Nephron progenitor cell (in vitro differentiated cells): ENCODE data around the gene TASOR2.
A peak's percentile ranks its signal among the peaks of the same experiment; 100 is the strongest.

Experiments used
- DNase-seq: peaks from one replicate; pipeline ENCODE4 v3.0.0; 2021
- H3K27ac Mint-ChIP-seq: 2 replicates; pipeline ENCODE4 v1.8.0; 2021; ENCODE audit warnings: mild to moderate bottlenecking, moderate library complexity, mixed read lengths
- H3K27me3 Mint-ChIP-seq: 2 replicates; pipeline ENCODE4 v1.8.0; 2021; ENCODE audit warnings: mild to moderate bottlenecking, low read depth, mixed read lengths; ENCODE audit not compliant: poor library complexity
- H3K36me3 Mint-ChIP-seq: 2 replicates; pipeline ENCODE4 v1.8.0; 2021; ENCODE audit warnings: low read depth, mixed read lengths
- H3K4me1 Mint-ChIP-seq: 2 replicates; pipeline ENCODE4 v1.8.0; 2021; ENCODE audit warnings: mixed read lengths
- H3K4me3 Mint-ChIP-seq: 2 replicates; pipeline ENCODE4 v1.8.0; 2021; ENCODE audit warnings: mild to moderate bottlenecking, moderate library complexity, mixed read lengths
- H3K9me3 Mint-ChIP-seq: 2 replicates; pipeline ENCODE4 v1.8.0; 2021; ENCODE audit warnings: mild to moderate bottlenecking, moderate library complexity, mixed read lengths
- TF ChIP-seq, protein P1 (sequence below): fragments of 200-600 bp; sonication (generic); IDR thresholded peaks from 2 replicates; pipeline ENCODE4 v1.5.0; 2021; ENCODE audit warnings: antibody characterized with exemption

TASOR2 gene, protein sequence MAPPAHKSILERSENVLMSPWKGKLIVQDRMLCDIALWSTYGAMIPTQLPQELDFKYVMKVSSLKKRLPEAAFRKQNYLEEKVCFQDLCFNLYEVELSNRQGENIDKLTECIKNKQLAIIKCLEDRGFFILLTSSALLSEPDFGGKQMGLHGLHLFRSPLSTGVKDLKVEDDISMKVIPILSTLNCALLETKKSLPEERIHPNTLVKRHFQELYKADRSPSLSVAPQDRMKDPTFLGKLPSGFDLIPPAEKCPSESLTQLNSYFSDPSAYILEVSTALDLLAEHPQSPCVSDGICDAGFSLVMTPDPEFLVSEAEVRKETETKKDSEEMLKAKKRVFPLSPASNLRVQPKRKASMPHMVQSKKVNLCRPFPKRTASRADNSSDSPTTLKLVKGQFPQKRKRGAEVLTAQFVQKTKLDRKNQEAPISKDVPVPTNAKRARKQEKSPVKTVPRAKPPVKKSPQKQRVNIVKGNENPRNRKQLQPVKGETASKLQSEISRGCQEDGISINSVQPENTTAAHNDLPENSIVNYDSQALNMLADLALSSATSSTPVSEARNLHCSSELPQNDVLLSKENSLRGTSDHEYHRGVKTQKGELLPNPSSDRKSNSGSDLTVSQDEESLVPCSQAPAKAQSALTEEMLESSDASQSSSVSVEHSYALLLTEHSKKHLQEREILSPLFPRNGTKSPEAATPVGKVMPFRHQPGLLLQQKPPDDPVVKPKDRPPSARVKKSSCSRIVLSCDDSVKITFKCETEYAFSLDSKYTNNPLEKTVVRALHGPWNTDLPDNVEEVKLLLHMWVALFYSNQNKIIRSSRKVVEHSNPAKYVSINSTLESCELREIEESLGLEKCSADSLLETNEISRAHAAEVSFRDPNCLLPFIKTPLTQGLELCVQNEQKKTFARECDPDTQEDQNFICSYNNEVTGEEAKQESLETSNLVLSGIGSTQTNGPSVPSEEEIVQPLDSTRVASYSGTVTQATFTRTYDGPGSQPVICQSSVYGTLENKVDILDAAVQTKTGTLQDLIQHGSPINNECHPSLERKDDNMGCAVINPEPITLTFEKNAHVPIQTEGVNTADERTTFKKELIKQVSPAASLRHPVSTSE (N-terminal part only)

DNA sequence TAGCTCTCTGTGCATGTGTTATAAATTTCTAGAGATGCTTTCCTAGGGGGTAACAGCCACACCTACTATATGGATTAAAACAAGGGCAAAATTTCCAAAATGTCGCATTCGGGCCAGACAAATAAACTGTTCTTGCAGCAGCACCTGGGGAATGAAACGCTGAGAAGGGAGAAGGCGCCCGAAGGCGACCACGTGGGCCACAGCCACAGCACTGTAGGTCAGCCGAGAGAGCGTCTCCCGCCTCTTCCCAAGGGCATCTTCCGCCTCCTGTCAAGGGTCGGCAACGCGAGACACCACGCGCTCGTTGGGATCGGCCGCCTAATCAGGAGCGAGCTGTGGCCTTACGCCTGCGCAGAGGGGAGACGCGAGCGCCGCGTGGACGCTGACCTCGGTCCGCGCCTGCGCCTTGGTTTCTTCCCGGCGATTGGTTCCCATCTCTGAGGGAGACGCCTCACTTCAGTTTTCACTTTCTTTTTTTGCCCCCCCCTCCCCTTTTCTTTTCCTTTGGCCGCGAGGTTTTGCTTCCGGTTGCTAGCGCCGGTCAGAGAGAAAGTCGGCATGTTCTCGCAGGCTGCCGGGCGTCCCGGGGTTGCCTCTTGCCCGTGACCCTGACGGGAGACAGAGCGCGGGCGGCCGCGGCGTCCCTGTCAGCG is at the start of gene TASOR2:
Gene TASOR2, plus strand, starts transcription at position 521 of the 653 bp plus-strand sequence. CDS start 35,805 bp downstream, outside the sequence.
- H3K27me3 Mint-ChIP-seq = peaks cover 43% of the 10 kb centered on the region
- DNase-seq = peak; percentile 95
- TF ChIP-seq, protein P1, sequence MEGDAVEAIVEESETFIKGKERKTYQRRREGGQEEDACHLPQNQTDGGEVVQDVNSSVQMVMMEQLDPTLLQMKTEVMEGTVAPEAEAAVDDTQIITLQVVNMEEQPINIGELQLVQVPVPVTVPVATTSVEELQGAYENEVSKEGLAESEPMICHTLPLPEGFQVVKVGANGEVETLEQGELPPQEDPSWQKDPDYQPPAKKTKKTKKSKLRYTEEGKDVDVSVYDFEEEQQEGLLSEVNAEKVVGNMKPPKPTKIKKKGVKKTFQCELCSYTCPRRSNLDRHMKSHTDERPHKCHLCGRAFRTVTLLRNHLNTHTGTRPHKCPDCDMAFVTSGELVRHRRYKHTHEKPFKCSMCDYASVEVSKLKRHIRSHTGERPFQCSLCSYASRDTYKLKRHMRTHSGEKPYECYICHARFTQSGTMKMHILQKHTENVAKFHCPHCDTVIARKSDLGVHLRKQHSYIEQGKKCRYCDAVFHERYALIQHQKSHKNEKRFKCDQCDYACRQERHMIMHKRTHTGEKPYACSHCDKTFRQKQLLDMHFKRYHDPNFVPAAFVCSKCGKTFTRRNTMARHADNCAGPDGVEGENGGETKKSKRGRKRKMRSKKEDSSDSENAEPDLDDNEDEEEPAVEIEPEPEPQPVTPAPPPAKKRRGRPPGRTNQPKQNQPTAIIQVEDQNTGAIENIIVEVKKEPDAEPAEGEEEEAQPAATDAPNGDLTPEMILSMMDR = no peak
- peak within 1 kb of the TSS; percentile 98 for H3K27ac Mint-ChIP-seq
- peaks cover 22% of the 10 kb centered on the region for H3K4me1 Mint-ChIP-seq
- H3K4me3 Mint-ChIP-seq = peak within 1 kb of the TSS; percentile 98
- peaks cover 12% of the 10 kb centered on the region for H3K36me3 Mint-ChIP-seq
- peaks cover 9% of the 10 kb centered on the region for H3K9me3 Mint-ChIP-seq

DNA sequence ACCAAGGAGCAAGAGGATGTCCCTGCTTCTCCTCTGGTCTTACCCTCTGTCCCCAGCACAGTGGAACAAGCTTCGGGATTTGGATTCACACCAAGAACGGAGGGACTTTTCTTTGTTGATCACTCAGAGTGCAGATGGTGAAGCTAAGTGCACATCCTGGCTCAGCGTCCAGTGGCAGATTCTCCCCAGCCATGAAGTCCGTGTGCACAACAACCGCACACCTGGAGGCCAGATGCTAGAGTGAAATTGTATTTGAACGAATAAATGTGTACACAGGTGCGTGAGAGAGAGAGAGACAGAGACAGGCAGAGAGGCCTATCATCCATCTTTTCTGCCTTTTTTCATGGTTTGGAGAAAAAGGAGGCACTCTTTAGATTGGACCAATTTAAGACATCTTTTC is 49.7 kb upstream of the TASOR2 start:
- no peak overlapping the region for H3K27ac Mint-ChIP-seq
- H3K27me3 Mint-ChIP-seq = no peaks in the 10 kb centered on the region
- H3K4me3 Mint-ChIP-seq = no peak overlapping the region
- DNase-seq = no peak
- peaks cover 17% of the 10 kb centered on the region for H3K4me1 Mint-ChIP-seq
- H3K9me3 Mint-ChIP-seq = no peaks in the 10 kb centered on the region
- peaks cover 15% of the 10 kb centered on the region for H3K36me3 Mint-ChIP-seq
- TF ChIP-seq, protein P1 = no peak

DNA sequence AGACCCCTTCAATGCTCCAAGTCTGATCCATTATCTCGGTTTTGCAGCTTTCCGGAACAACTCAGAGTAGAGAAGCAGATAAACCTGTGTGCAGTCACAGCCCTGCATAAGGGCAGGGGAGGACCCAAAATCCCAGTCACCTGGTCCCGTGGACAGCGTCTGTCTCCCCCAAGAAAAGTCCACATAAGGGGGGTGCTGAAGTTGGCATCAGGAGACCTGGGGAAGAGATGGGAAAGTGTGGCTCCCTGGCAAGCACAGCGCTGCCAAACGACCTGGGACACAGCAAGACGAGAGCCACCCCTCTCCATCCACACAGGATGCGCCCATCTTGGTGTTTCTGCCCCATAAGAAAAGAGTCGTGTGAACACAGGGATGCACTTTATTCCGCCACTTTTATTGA is 46.1 kb upstream of the TASOR2 start:
- Mint-ChIP-seq H3K27ac (no peak overlapping the region), H3K4me3 (no peak overlapping the region), H3K4me1 (peaks cover 4% of the 10 kb centered on the region), H3K36me3 (peaks cover 36% of the 10 kb centered on the region), H3K27me3 (no peaks in the 10 kb centered on the region), H3K9me3 (no peaks in the 10 kb centered on the region)
- DNase-seq = no peak
- TF ChIP-seq, protein P1 = no peak

DNA sequence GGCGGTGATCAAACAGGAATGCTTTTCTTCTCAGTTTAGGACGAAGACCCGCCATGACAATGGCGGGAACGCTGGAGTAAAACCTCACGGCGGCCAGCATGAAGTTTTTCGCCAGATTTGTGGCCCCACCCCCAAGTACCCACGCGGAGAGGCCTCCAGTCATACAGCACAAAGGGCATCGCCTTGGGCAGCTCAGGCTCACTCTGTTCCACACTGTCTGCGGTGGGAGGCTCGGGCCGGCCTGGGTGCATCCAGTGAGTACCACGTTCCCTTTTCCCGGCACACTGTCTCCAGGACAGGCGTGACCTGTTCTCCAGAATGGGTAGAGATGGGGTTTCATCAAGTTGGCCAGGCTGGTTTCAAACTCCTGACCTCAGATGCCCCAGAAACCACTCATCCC is 45.6 kb upstream of the TASOR2 start:
- DNase-seq = no peak
- Mint-ChIP-seq H3K36me3 (peaks cover 42% of the 10 kb centered on the region), H3K9me3 (no peaks in the 10 kb centered on the region), H3K27me3 (no peaks in the 10 kb centered on the region), H3K4me3 (no peak overlapping the region), H3K4me1 (peaks cover 10% of the 10 kb centered on the region), H3K27ac (no peak overlapping the region)
- TF ChIP-seq, protein P1 = no peak

DNA sequence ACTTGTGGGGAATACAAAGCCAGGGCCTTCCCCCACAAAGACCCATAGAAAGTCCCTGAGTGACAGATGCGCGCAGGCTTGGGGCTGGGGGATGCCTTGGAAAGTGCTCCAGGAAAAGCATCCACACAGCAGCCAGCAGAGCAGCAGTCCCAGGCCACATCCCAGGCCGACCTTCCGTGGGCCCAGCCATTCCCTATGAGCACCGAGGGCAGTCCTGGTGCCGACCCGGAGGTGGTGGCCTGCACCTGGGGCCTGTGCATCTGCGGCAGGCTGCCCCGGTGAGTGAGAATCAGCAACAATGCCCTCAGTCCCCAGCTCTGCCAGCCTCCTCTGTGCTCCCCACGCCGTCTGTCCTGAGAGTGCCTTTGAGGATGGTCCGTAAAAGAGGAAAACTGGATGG is 44.6 kb upstream of the TASOR2 start:
- peaks cover 17% of the 10 kb centered on the region for H3K4me1 Mint-ChIP-seq
- DNase-seq = no peak
- H3K9me3 Mint-ChIP-seq = no peaks in the 10 kb centered on the region
- TF ChIP-seq, protein P1 = no peak
- peaks cover 48% of the 10 kb centered on the region for H3K36me3 Mint-ChIP-seq
- no peak overlapping the region for H3K4me3 Mint-ChIP-seq
- H3K27ac Mint-ChIP-seq = no peak overlapping the region
- H3K27me3 Mint-ChIP-seq = no peaks in the 10 kb centered on the region
